Thoracic aorta (tissue), 2 donors: ENCODE data around the gene DIS3L2. TPM values are rescaled to one million over a fixed set of nuclear protein-coding genes. Genes with fewer than 3 reads are reported as not detected.

Experiments used
- ATAC-seq: fragments of 150-250 bp; one replicate; pipeline ENCODE4 v1.8.0; 2017; ENCODE audit warnings: low read depth; ENCODE audit not compliant: insufficient number of reproducible peaks, low FRiP score
- DNase-seq: peaks from one replicate; pipeline ENCODE4 v3.0.0-alpha.2; 2020; ENCODE audit warnings: low spot score
- H3K27ac ChIP-seq, 2 donors: fragments of 200-600 bp; sonication (generic); 1 replicate in 1 of 2; 2 replicates in 1 of 2; pipeline ENCODE4 v1.5.1; 2016; ENCODE audit warnings: mild to moderate bottlenecking in 2 of 2, moderate library complexity in 2 of 2
- H3K27me3 ChIP-seq: fragments of 200-600 bp; sonication (generic); replicated peaks from 2 replicates; pipeline ENCODE4 v1.6.0; 2016; ENCODE audit warnings: mild to moderate bottlenecking; ENCODE audit not compliant: insufficient read depth
- H3K36me3 ChIP-seq: fragments of 200-600 bp; sonication (generic); one replicate; pipeline ENCODE4 v1.5.1; 2016
- H3K4me1 ChIP-seq, 2 donors: fragments of 200-600 bp; sonication (generic); 1 replicate in 1 of 2; 2 replicates in 1 of 2; pipeline versions ENCODE4 v1.5.1 to v1.6.0; 2016; ENCODE audit warnings: low read depth in 2 of 2, mild to moderate bottlenecking in 1 of 2; ENCODE audit not compliant: control insufficient read depth in 1 of 2
- H3K4me3 ChIP-seq: fragments of 200-600 bp; sonication (generic); 2 replicates; pipeline ENCODE4 v1.5.1; 2016; ENCODE audit warnings: mild to moderate bottlenecking
- H3K9me3 ChIP-seq: fragments of 200-600 bp; sonication (generic); 2 replicates; pipeline ENCODE4 v1.5.1; 2016
- total RNA-seq, 2 donors: library from RNA; depleted of rRNA; stranded (reverse); fragments of >200 nt; gene quantifications; one replicate each; pipeline versions ENCODE4 v1.1.0 to v1.2.3, GENCODE V29; 2016
- TF ChIP-seq, protein P1 (sequence below): fragments of 200-600 bp; sonication (generic); IDR thresholded peaks from one replicate; pipeline ENCODE4 v1.5.1; 2019; ENCODE audit warnings: antibody characterized with exemption

DIS3L2 gene
- total RNA-seq, 2 donors from 2014 or later: 26.4 to 32.5 TPM

DNA sequence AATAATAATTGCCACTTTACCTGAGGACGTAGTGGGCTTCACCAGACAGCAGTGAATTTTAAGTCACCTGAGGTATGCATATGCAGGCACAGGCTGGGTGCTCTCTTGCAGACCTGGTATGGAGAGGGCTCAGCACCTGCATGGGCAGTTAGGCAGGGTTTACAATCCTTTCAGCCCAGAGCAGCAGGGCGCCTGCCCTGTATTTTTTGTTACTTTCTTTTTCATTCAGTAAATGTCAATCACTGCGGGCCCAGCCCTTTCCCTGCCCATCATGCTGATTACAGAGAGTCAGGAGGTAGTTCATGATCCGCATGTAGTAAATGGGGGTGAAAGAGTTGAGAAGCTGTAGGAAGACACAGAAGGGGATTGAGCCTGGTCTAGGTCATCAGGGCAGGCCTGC is 270.0 kb downstream of the DIS3L2 start:
- TF ChIP-seq, protein P1, sequence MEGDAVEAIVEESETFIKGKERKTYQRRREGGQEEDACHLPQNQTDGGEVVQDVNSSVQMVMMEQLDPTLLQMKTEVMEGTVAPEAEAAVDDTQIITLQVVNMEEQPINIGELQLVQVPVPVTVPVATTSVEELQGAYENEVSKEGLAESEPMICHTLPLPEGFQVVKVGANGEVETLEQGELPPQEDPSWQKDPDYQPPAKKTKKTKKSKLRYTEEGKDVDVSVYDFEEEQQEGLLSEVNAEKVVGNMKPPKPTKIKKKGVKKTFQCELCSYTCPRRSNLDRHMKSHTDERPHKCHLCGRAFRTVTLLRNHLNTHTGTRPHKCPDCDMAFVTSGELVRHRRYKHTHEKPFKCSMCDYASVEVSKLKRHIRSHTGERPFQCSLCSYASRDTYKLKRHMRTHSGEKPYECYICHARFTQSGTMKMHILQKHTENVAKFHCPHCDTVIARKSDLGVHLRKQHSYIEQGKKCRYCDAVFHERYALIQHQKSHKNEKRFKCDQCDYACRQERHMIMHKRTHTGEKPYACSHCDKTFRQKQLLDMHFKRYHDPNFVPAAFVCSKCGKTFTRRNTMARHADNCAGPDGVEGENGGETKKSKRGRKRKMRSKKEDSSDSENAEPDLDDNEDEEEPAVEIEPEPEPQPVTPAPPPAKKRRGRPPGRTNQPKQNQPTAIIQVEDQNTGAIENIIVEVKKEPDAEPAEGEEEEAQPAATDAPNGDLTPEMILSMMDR: no peak
- no peaks in the 10 kb centered on the region for H3K9me3 ChIP-seq
- H3K36me3 ChIP-seq: no peaks in the 10 kb centered on the region
- no peak overlapping the region for H3K27ac ChIP-seq
- no peak for ATAC-seq
- DNase-seq: no peak
- no peaks in the 10 kb centered on the region for H3K4me1 ChIP-seq
- H3K4me3 ChIP-seq: no peak overlapping the region
- H3K27me3 ChIP-seq: no peaks in the 10 kb centered on the region

DNA sequence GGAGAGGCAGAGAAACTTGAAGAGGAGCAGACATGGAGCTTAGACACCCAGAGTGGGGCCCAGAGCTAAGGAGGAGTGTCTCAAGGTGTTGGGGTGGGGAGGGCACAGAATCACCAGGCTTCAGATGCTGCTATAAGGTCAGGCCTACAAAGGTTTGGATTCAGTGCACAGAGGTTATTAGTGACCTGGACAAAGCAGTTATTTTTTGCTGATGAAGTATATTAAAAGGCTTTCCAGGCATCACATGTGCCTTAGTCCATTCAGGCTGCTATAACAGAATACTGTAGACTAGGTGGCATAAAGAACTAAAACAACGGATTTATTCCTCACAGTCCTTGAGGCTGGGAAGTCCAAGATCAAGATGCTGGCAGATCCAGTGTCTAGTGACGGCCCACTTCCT is 271.4 kb downstream of the DIS3L2 start:
- TF ChIP-seq, protein P1: no peak
- no peaks in the 10 kb centered on the region for H3K27me3 ChIP-seq
- H3K4me3 ChIP-seq: no peak overlapping the region
- ATAC-seq (no peak), DNase-seq (no peak)
- H3K36me3 ChIP-seq: no peaks in the 10 kb centered on the region
- H3K27ac ChIP-seq: no peak overlapping the region
- no peaks in the 10 kb centered on the region for H3K9me3 ChIP-seq
- no peaks in the 10 kb centered on the region for H3K4me1 ChIP-seq

DNA sequence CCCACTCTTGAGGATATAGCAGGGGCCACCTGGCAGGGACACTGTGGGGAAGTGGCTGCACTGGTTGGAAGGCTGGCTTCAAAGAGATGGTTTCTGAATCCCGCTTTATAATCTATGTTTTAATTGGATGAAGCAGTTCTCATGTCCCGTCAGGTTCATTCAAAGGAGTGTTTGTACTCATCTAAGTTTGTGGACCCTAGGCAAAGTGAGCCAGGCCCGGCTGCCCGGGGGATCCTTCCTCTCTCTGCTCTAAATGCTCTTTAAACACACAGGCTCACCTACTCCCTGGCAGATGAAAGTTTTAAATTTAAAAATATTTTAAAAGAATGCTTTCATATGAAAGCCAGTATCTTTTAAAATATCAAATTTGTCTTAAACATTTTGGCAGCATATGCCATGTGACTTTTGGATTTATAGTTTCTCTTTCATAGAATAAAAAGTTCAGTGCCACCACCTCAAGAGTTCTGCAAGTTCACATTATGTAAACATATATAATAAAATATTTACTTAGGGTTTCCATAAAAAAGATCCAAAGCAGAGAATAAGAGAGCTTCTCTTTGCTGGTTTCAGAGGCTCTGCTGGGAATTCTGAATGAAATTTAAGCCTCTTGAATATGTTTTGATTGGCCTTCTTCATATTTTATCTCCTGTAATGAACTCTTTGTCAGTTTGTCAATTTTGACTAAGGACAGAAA is 273.6 kb downstream of the DIS3L2 start:
- H3K27me3 ChIP-seq: no peaks in the 10 kb centered on the region
- no peak for DNase-seq
- no peak overlapping the region for H3K4me3 ChIP-seq
- no peaks in the 10 kb centered on the region for H3K4me1 ChIP-seq
- no peaks in the 10 kb centered on the region for H3K9me3 ChIP-seq
- no peak overlapping the region for H3K27ac ChIP-seq
- ATAC-seq: no peak
- H3K36me3 ChIP-seq: no peaks in the 10 kb centered on the region
- TF ChIP-seq, protein P1: no peak

DNA sequence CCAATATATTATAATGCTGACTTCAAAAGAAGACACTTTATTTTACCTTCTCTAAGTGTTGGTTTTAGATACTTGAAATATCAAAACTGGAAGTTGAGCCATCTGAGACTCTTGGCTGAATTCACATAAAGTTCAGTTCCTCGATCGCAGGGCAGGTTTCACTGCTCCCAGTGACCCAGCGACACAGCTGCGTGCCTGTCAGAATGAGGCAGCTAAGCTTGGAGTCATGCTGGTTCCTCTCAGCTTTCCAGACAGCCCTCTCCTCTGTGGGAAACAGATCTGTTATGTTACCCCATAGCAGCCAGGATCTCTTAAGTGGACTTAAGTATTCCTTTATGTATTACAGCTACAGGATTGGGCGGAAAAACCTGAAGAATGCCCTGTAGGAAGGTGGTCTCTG is 274.2 kb downstream of the DIS3L2 start:
- H3K27me3 ChIP-seq: no peaks in the 10 kb centered on the region
- H3K36me3 ChIP-seq: no peaks in the 10 kb centered on the region
- TF ChIP-seq, protein P1: no peak
- H3K27ac ChIP-seq: no peak overlapping the region
- H3K4me1 ChIP-seq: no peaks in the 10 kb centered on the region
- no peak for DNase-seq
- ATAC-seq: no peak
- no peaks in the 10 kb centered on the region for H3K9me3 ChIP-seq
- no peak overlapping the region for H3K4me3 ChIP-seq

DNA sequence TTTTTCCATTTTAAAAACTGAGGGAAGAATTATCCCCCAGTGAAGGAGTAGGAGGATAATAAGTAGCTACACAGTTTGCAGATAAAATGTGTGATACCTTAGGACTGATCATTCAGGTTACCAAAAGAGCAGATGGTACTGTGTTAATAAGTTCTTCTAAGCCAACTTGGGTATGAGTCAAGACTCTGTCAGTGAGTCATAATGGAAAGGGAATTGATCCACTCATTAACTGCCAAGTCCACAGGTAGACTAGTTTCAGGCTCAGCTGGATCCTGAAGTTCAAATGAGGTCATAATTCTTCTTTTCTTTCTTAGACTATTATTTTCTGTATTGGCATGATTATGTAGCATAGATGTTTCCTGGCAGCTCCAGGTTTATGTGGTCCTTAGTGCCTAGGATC is 274.7 kb downstream of the DIS3L2 start:
- TF ChIP-seq, protein P1: no peak
- no peaks in the 10 kb centered on the region for H3K4me1 ChIP-seq
- ATAC-seq (no peak), DNase-seq (no peak)
- H3K36me3 ChIP-seq: no peaks in the 10 kb centered on the region
- H3K27me3 ChIP-seq: no peaks in the 10 kb centered on the region
- no peak overlapping the region for H3K4me3 ChIP-seq
- no peaks in the 10 kb centered on the region for H3K9me3 ChIP-seq
- H3K27ac ChIP-seq: no peak overlapping the region
